DND-41 (cell line): ENCODE data around the gene EPS8L3.

Source experiments
- EZH2 ChIP-seq: IDR thresholded peaks from 3 replicates; pipeline ENCODE4 v1.6.1; 2012; ENCODE audit warnings: borderline replicate concordance, low read depth, mild to moderate bottlenecking, moderate library complexity, low read length, inconsistent platforms; ENCODE audit not compliant: severe bottlenecking
- TF ChIP-seq, protein P1 (sequence below): IDR thresholded peaks from 2 replicates; pipeline ENCODE4 v1.5.1; 2012; ENCODE audit warnings: borderline replicate concordance, low read length, moderate library complexity, mild to moderate bottlenecking; ENCODE audit not compliant: poor library complexity, severe bottlenecking; ENCODE audit errors: extremely low read depth

- TF ChIP-seq, protein P1, sequence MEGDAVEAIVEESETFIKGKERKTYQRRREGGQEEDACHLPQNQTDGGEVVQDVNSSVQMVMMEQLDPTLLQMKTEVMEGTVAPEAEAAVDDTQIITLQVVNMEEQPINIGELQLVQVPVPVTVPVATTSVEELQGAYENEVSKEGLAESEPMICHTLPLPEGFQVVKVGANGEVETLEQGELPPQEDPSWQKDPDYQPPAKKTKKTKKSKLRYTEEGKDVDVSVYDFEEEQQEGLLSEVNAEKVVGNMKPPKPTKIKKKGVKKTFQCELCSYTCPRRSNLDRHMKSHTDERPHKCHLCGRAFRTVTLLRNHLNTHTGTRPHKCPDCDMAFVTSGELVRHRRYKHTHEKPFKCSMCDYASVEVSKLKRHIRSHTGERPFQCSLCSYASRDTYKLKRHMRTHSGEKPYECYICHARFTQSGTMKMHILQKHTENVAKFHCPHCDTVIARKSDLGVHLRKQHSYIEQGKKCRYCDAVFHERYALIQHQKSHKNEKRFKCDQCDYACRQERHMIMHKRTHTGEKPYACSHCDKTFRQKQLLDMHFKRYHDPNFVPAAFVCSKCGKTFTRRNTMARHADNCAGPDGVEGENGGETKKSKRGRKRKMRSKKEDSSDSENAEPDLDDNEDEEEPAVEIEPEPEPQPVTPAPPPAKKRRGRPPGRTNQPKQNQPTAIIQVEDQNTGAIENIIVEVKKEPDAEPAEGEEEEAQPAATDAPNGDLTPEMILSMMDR: no peak
- no peak for TF ChIP-seq EZH2
Measured at GRCh38 chr1:109716570-109717090, 47.1 kb downstream of the EPS8L3 start.
